Loucy (cell line): Measurements from ENCODE around the gene CDH13.

ENCODE experiments used
- H2AFZ ChIP-seq: fragments of 200-600 bp; sonication (generic); 2 replicates; pipeline ENCODE4 v1.6.0; 2016; ENCODE audit warnings: antibody characterized with exemption, mild to moderate bottlenecking, low read length, moderate library complexity
- H3F3A ChIP-seq: fragments of 200-600 bp; 2 replicates; pipeline ENCODE4 v1.6.0; 2016; ENCODE audit warnings: antibody characterized with exemption, low read depth, mild to moderate bottlenecking
- H3K27me3 ChIP-seq: fragments of 200-600 bp; sonication (generic); 2 replicates; pipeline ENCODE4 v1.6.1; 2014; ENCODE audit warnings: low read length, mild to moderate bottlenecking; ENCODE audit not compliant: insufficient read depth, poor library complexity, severe bottlenecking
- H3K36me3 ChIP-seq: fragments of 200-600 bp; sonication (generic); 2 replicates; pipeline ENCODE4 v1.6.1; 2016; ENCODE audit warnings: low read length; ENCODE audit not compliant: insufficient read depth
- H3K4me1 ChIP-seq: fragments of 200-600 bp; sonication (generic); 2 replicates; pipeline ENCODE4 v1.5.1; 2014; ENCODE audit warnings: low read length, mild to moderate bottlenecking; ENCODE audit not compliant: insufficient read depth, poor library complexity, severe bottlenecking
- H3K4me2 ChIP-seq: fragments of 200-600 bp; sonication (generic); 2 replicates; pipeline ENCODE4 v1.6.0; 2014; ENCODE audit warnings: antibody characterized with exemption, low read length, low read depth, mild to moderate bottlenecking; ENCODE audit not compliant: poor library complexity, severe bottlenecking
- H3K4me3 ChIP-seq: fragments of 200-600 bp; sonication (generic); 2 replicates; pipeline ENCODE4 v1.5.1; 2014; ENCODE audit warnings: low read length, mild to moderate bottlenecking, mixed read lengths; ENCODE audit not compliant: poor library complexity, severe bottlenecking
- H3K79me2 ChIP-seq: fragments of 200-600 bp; sonication (generic); 2 replicates; pipeline ENCODE4 v1.6.1; 2014; ENCODE audit warnings: low read length; ENCODE audit not compliant: insufficient read depth
- H3K9ac ChIP-seq: fragments of 200-600 bp; sonication (generic); 2 replicates; pipeline ENCODE4 v1.6.0; 2014; ENCODE audit warnings: mild to moderate bottlenecking, low read depth, low read length, moderate library complexity; ENCODE audit not compliant: poor library complexity, severe bottlenecking
- H3K9me2 ChIP-seq: fragments of 200-600 bp; sonication (generic); replicated peaks from 2 replicates; pipeline ENCODE4 v1.6.1; 2016; ENCODE audit warnings: low read depth, low read length, mixed read lengths
- H3K9me3 ChIP-seq: fragments of 200-600 bp; sonication (generic); 2 replicates; pipeline ENCODE4 v1.6.1; 2014; ENCODE audit warnings: mild to moderate bottlenecking, antibody characterized with exemption, low read length, low read depth; ENCODE audit not compliant: insufficient read depth
- H4K20me1 ChIP-seq: fragments of 200-600 bp; sonication (generic); 2 replicates; pipeline ENCODE4 v1.6.0; 2014; ENCODE audit warnings: antibody characterized with exemption, low read length, mild to moderate bottlenecking; ENCODE audit not compliant: insufficient read depth, poor library complexity, severe bottlenecking
- EZH2phosphoT487 ChIP-seq: fragments of 200-600 bp; IDR thresholded peaks from 2 replicates; pipeline ENCODE4 v1.6.1; 2018; ENCODE audit warnings: antibody characterized with exemption, mild to moderate bottlenecking, moderate library complexity, borderline replicate concordance
- TF ChIP-seq, protein P1 (sequence below): fragments of 200-600 bp; sonication (generic); conservative IDR thresholded peaks from 2 replicates; pipeline ENCODE4 v1.5.1; 2014; ENCODE audit warnings: mild to moderate bottlenecking, antibody characterized with exemption, low read length

Gene CDH13

GRCh38 chr16:82886146-82886545 is 259.4 kb downstream of the CDH13 start:
- no peaks in the 10 kb centered on the region for H3K79me2 ChIP-seq
- H3K9me3 ChIP-seq, result no peaks in the 10 kb centered on the region
- H3K27me3 ChIP-seq, result no peaks in the 10 kb centered on the region
- H3K9ac ChIP-seq, result no peak overlapping the region
- H3F3A ChIP-seq, result no peaks in the 10 kb centered on the region
- no peaks in the 10 kb centered on the region for H4K20me1 ChIP-seq
- no peaks in the 10 kb centered on the region for H3K36me3 ChIP-seq
- no peak overlapping the region for H2AFZ ChIP-seq
- no peak overlapping the region for H3K4me2 ChIP-seq
- TF ChIP-seq EZH2phosphoT487, result no peak
- TF ChIP-seq, protein P1, sequence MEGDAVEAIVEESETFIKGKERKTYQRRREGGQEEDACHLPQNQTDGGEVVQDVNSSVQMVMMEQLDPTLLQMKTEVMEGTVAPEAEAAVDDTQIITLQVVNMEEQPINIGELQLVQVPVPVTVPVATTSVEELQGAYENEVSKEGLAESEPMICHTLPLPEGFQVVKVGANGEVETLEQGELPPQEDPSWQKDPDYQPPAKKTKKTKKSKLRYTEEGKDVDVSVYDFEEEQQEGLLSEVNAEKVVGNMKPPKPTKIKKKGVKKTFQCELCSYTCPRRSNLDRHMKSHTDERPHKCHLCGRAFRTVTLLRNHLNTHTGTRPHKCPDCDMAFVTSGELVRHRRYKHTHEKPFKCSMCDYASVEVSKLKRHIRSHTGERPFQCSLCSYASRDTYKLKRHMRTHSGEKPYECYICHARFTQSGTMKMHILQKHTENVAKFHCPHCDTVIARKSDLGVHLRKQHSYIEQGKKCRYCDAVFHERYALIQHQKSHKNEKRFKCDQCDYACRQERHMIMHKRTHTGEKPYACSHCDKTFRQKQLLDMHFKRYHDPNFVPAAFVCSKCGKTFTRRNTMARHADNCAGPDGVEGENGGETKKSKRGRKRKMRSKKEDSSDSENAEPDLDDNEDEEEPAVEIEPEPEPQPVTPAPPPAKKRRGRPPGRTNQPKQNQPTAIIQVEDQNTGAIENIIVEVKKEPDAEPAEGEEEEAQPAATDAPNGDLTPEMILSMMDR, result no peak
- no peaks in the 10 kb centered on the region for H3K4me1 ChIP-seq
- no peak overlapping the region for H3K4me3 ChIP-seq
- H3K9me2 ChIP-seq, result no peaks in the 10 kb centered on the region

DNA sequence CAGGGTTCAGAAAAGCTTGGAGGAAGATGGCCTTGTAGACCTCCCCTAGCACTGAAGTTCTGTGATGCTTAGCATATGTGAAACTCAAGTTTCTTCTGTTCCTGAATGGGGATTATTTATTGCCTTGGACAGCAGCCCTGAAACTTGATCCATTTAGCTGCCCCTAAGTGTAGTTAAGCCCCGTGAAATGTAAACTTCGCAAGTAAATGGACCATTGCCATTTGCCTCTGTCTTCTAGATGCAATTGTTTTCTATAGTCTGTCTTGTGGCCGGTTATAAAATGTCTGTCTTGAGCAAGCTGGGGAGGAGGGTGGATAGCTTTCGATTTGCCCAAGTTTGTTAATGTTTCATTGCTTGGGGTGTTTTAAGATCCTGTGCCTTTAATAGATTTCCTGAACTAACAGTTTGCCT is 261.8 kb downstream of the CDH13 start:
- H3F3A ChIP-seq, result no peaks in the 10 kb centered on the region
- H2AFZ ChIP-seq, result no peak overlapping the region
- H3K9me2 ChIP-seq, result no peaks in the 10 kb centered on the region
- no peaks in the 10 kb centered on the region for H3K4me1 ChIP-seq
- H3K79me2 ChIP-seq, result no peaks in the 10 kb centered on the region
- no peaks in the 10 kb centered on the region for H3K36me3 ChIP-seq
- H4K20me1 ChIP-seq, result no peaks in the 10 kb centered on the region
- no peak overlapping the region for H3K4me2 ChIP-seq
- no peak overlapping the region for H3K4me3 ChIP-seq
- no peaks in the 10 kb centered on the region for H3K27me3 ChIP-seq
- no peak overlapping the region for H3K9ac ChIP-seq
- no peaks in the 10 kb centered on the region for H3K9me3 ChIP-seq
- TF ChIP-seq, protein P1, result no peak
- no peak for TF ChIP-seq EZH2phosphoT487

DNA sequence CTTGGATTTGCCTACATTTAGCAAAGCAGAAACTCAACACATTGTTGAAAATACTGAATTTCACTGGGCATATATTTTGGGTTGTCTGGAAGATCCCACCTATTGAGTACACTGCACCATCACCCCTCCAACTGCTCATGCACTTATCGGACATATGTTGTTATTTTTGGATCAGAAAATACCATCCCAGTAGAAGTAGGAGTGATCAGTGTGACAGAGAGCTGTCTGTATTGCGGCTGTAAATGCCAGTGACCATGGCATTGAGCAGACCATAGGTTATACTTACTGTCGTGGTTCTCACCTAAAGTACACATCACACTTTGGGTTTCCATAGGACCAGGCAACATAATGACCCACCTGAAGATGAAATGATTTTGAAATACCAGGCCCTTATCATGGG is 264.7 kb downstream of the CDH13 start:
- no peak overlapping the region for H3K4me3 ChIP-seq
- H2AFZ ChIP-seq, result no peak overlapping the region
- H3K79me2 ChIP-seq, result no peaks in the 10 kb centered on the region
- H3F3A ChIP-seq, result no peaks in the 10 kb centered on the region
- TF ChIP-seq, protein P1, result no peak
- no peak for TF ChIP-seq EZH2phosphoT487
- H3K9me2 ChIP-seq, result no peaks in the 10 kb centered on the region
- H3K4me1 ChIP-seq, result no peaks in the 10 kb centered on the region
- no peak overlapping the region for H3K4me2 ChIP-seq
- H3K9me3 ChIP-seq, result no peaks in the 10 kb centered on the region
- no peak overlapping the region for H3K9ac ChIP-seq
- H3K27me3 ChIP-seq, result no peaks in the 10 kb centered on the region
- no peaks in the 10 kb centered on the region for H4K20me1 ChIP-seq
- H3K36me3 ChIP-seq, result no peaks in the 10 kb centered on the region
